Measurements from ENCODE around the gene TSPOAP1. TPM values are rescaled to one million over a fixed set of nuclear protein-coding genes. Genes with fewer than 3 reads are reported as not detected.

TSPOAP1 gene
- total RNA-seq, 4 donors from 2014 or later, result 19.5 to 35.4 (median 22.1) TPM

GRCh38 chr17:58330997-58331814 lies 2.6 kb upstream of the TSPOAP1 start:
- no peak for TF ChIP-seq POLR2A (IDR thresholded peaks at IDR 0.05)
- TF ChIP-seq CTCF (IDR thresholded peaks at IDR 0.05), result no peak
- no peaks in the 10 kb centered on the region for H3K9me3 ChIP-seq
- whole genome bisulfite sequencing, 2 donors, result 60 to 69% methylated on average over 22 to 23 of the region's 23 CpGs
- peak overlapping the region in 1 of 3 donors; percentile 15 for H3K4me3 ChIP-seq (replicated peaks in 1 of 3)
- no peak overlapping the region for H3K27ac ChIP-seq
- no peaks in the 10 kb centered on the region for H3K4me1 ChIP-seq
- DNase-seq, result no peak
- H3K27me3 ChIP-seq, result no peaks in the 10 kb centered on the region
- intact Hi-C loops (cut with DNase I), result no loop called here
- no peaks in the 10 kb centered on the region for H3K36me3 ChIP-seq

GRCh38 chr17:58330538-58330996 lies 2.0 kb upstream of the TSPOAP1 start:
- H3K27me3 ChIP-seq, result no peaks in the 10 kb centered on the region
- 80 to 85% methylated on average over 9 to 10 of the region's 10 CpGs for WGBS, 2 donors
- DNase-seq, result no peak
- H3K9me3 ChIP-seq, result no peaks in the 10 kb centered on the region
- no peaks in the 10 kb centered on the region for H3K36me3 ChIP-seq
- no peaks in the 10 kb centered on the region for H3K4me1 ChIP-seq
- no peak overlapping the region for H3K27ac ChIP-seq
- TF ChIP-seq CTCF (IDR thresholded peaks at IDR 0.05), result no peak
- TF ChIP-seq POLR2A (IDR thresholded peaks at IDR 0.05), result no peak
- intact Hi-C loops (cut with DNase I), result no loop called here
- H3K4me3 ChIP-seq (replicated peaks in 1 of 3), result no peak overlapping the region

- no peak for DNase-seq
- Histone ChIP-seq H3K36me3 (no peaks in the 10 kb centered on the region), H3K4me1 (peaks cover 0 to 4% of the 10 kb centered on the region in 2 donors), H3K27ac (no peak overlapping the region), H3K9me3 (no peaks in the 10 kb centered on the region), H3K4me3 (replicated peaks in 1 of 3) (no peak overlapping the region), H3K27me3 (no peaks in the 10 kb centered on the region)
- 73 to 85% methylated on average over 4 of the region's 4 CpGs for WGBS, 2 donors
- TF ChIP-seq CTCF (IDR thresholded peaks at IDR 0.05) (no peak), POLR2A (IDR thresholded peaks at IDR 0.05) (no peak)
- intact Hi-C loops (cut with DNase I), result loop anchor here (10.0 kb wide), 1 partner anchor 45 kb away; no protein-coding TSS in a partner anchor
These were observed 1.4 kb upstream of the TSPOAP1 start for GRCh38 chr17:58329810-58330537.

GRCh38 chr17:58329035-58329809 lies 627 bp upstream of the TSPOAP1 start:
- H3K4me3 ChIP-seq (replicated peaks in 1 of 3), result no peak overlapping the region
- 47% methylated on average over 16 of the region's 16 CpGs for WGBS, 2 donors
- no peaks in the 10 kb centered on the region for H3K36me3 ChIP-seq
- H3K4me1 ChIP-seq, result peaks cover 0 to 8% of the 10 kb centered on the region in 2 donors
- intact Hi-C loops (cut with DNase I), result loop anchor here (10.0 kb wide), 1 partner anchor 46 kb away; no protein-coding TSS in a partner anchor
- no peaks in the 10 kb centered on the region for H3K27me3 ChIP-seq
- no peaks in the 10 kb centered on the region for H3K9me3 ChIP-seq
- no peak for TF ChIP-seq POLR2A (IDR thresholded peaks at IDR 0.05)
- peak in 1 of 6 experiments; percentile 6 for TF ChIP-seq CTCF (IDR thresholded peaks at IDR 0.05)
- no peak overlapping the region for H3K27ac ChIP-seq
- DNase-seq, result no peak
